Stimulated activated CD4-positive, alpha-beta T cell treated with anti-CD3 and anti-CD28 coated beads, Interleukin-15, amount 100 ng/mL, for 24 hours (primary cell): Measurements from ENCODE around the gene SERINC3.

Source experiments
- DNase-seq: peaks from one replicate; pipeline ENCODE4 v3.0.0-alpha.2; 2020

SERINC3 gene

GRCh38 chr20:44532259-44532980 lies 10.6 kb upstream of the SERINC3 start:
- DNase-seq = no peak

DNA sequence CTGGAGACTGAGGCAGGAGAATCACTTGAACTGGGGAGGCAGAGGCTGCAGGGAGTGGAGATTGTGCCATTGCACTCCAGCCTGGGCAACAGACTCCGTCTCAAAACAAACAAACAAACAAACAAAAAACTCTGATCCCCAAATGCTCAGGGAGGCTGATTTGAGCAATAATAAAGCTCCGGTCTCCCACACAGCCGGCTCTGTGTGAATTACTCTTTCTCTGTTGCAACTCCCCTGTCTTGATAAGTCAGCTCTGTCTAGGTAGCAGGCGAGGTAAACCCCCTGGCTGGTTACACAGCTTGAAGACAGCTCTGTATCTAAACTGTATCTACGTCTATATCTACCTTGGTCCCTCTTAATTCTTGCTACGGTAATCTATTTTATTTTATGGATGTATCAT lies 6.4 kb upstream of the SERINC3 start:
- DNase-seq = no peak

DNA sequence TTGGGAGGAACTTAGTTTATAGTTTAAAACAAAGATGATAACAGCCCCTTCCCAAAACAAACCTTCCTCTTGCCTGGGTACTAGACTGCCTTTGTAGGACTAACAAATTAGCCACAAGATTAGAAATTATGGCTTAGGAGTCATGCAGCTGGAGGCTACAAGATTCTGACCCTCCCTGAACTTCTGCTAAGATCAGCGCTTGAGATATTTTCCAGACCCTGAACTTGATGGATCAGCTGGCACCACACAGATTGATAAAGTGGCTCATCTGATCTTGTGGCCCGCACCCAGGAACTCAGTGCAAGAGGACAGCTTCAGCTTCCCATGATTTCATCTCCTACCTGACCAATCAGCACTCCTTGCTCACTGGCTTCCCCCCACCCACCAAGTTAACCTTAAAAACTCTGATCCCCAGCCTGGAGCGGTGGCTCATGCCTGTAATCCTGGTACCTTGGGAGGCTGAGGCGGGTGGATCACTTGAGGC lies 5.9 kb upstream of the SERINC3 start:
- DNase-seq = no peak

GRCh38 chr20:44526129-44526528 lies 4.3 kb upstream of the SERINC3 start:
- DNase-seq = no peak

DNA sequence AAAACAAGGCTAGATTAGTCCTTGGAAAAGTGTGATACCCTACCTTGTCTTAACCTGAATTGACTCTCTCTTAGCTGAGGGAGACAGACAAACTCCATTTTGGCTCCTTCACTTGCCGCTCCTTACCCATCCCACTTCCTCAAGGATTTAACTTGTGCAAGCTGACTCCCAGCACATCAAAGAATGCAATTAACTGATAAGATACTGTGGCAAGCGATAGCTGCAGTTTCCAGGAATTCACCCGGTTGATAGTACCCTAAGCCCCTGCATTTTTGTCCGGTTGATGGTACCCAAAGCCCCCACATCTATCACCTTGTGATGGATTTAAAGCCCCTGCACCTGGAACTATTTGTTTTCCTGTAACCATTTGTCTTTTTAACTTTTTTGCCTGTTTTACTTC lies 1.9 kb upstream of the SERINC3 start:
- no peak for DNase-seq

- no peak for DNase-seq
Observed at GRCh38 chr20:44522841-44523240, 971 bp upstream of the SERINC3 start.

DNA sequence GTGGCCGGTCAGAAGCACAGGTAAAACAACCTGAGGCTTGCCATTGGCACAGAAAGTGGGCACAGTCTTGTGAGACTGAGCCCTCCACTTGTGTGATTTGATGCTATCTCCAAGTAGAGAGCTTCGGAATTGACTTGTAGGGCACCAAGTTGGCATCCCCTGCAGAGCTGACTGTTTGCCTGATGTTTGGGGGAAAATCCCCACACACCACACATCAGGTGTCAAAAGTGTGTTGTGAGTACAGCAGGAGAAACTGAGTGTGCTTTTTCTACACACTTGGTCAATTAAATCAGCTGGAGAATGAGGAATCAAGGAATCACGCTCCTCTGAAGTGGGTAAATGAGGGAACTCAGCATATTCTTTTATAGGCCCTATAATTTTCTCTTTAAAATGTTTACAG lies 989 bp downstream of the SERINC3 start:
- DNase-seq = no peak

- DNase-seq = no peak
Observed at GRCh38 chr20:44518248-44518647, 3.6 kb downstream of the SERINC3 start.

DNA sequence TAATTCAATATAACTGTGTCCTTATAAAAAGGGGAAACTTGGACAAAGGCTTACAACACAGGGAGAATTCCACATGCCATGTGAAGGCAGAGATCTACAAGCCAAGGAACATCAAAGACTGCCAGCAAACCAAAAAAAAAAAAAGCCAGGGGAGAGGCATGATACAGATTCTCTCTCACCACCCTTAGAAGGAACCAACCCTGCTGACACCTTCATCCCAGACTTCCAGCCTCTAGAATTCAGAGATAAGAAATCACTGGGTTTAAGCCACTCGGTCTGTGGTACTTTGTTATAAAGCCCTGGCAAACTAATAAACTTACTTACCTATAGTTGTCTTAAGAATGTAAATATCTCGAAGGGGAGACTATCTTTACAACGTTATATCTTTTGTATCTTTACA lies 4.4 kb downstream of the SERINC3 start:
- no peak for DNase-seq

DNA sequence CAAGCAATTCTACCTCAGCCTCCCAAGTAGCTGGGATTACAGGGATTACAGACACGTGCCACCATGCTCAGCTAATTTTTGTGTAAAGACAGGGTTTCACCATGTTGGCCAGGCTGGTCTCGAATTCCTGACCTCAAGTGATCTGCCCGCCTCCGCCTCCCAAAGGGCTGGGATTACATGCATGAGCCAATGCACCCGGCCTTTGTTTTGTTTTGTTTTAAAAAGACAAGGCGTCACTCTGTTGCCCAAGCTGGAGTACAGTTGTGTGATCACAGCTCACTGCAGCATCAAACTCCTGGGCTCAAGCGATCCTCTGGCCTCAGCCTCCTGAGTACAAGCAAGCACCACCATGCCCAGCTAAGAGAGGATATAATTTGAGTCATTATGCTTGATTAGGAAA lies 5.4 kb downstream of the SERINC3 start:
- DNase-seq = no peak

- DNase-seq = no peak
Observed at GRCh38 chr20:44513871-44514270, 8.0 kb downstream of the SERINC3 start.

- no peak for DNase-seq
Observed at GRCh38 chr20:44509762-44510161, 12.1 kb downstream of the SERINC3 start.

- DNase-seq = no peak
Observed at GRCh38 chr20:44504402-44505307, 17.2 kb downstream of the SERINC3 start.

- DNase-seq = no peak
Observed at GRCh38 chr20:44502968-44503367, 18.9 kb downstream of the SERINC3 start.

GRCh38 chr20:44501448-44501847 lies 20.4 kb downstream of the SERINC3 start:
- DNase-seq = no peak

- no peak for DNase-seq
Observed at GRCh38 chr20:44500221-44500620, 21.6 kb downstream of the SERINC3 start.

- DNase-seq = no peak
Observed at GRCh38 chr20:44497761-44498160, 24.1 kb downstream of the SERINC3 start.

DNA sequence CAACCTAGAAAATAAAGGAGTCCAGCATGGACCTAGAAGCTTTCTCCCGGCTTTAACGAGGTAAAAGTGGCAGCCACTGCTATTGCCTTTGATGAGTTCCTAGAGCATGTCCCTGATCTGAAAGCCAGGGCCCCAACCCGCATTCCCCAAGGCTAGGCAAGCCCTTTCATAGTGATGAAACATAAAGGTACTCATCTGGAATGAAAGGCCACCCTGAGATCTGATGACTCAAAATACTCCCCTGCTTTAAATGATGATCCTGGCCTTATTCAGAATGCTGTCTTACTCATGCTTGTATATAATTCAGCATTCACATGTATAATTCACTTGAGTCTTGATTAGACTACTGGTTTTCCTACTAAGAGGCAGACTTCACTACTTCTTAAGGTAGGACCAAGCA lies 24.9 kb downstream of the SERINC3 start:
- peak; percentile 65 for DNase-seq

DNA sequence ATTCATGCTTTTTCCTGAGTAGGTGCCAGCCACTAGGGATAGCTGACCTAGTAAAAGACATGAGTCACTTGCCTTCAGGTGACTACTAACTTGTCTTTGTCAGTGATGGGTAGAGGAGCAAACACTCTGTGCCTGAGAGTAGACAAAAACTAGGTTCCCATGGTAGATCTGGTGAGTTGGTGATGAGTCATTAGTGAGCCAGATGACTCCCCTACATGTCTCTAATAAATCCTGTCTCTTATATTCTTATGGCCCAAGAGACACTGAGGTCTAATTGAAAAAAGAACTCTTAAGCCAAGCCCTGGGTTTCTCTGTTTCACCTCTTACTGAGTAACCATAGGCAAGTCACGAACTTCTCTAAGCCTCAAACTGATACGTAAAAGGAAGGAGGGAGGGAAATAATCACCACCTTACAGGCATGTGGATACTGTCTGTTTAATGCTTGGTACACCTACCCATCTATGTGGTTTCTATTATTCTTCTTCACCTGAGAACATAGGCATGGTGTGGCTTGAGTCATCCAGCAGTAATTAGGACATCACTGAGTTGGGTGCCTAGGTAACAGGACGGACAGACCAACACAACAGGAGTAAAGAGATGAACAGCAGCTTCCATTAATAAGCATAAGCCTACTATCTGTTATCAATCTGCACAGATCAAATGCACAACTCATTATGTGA lies 25.9 kb downstream of the SERINC3 start:
- peak; percentile 22 for DNase-seq

- DNase-seq = no peak
Observed at GRCh38 chr20:44495257-44495656, 26.6 kb downstream of the SERINC3 start.

GRCh38 chr20:44494681-44495080 lies 27.2 kb downstream of the SERINC3 start:
- DNase-seq = no peak

- no peak for DNase-seq
Observed at GRCh38 chr20:44494266-44494665, 27.6 kb downstream of the SERINC3 start.

DNA sequence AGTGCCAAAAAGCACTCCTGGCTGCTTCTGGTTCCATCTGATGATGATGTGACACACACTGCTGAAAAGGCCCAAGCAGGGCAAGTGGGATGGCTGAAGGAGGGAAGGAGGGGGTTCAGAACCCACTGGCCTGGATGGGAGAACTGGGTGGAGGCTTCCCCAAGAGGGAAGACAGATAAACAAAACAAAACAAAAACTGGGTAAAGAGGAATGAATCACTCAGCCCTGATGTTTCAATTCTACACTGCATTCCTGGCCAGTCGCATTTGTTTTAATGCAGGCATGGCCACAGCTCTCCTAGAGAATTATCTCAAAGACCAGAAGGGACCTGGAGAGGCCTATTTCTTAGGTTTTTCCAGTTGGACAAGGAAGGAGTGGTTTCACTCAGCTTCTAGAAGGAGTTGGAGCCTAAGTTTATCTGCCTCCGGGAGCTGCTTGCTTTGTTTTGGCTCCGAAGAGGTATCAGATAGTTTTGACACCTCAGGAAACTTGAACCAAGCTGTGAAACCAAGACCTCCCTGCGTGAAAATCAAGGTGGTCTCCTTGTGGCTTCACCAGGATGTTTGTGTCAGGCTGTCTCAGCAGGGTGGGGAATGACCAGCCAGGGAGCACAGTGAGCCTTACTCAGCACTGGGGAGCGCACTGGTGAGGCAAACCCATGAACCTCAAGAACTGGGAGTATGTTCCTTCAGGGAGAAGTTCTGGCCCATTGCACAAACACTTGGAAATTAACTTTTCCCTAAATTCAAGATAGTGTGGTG lies 30.1 kb downstream of the SERINC3 start:
- no peak for DNase-seq
